ENCODE data around the gene REEP6.

GRCh38 chr19:1460033-1460995 lies 30.7 kb upstream of the REEP6 start:
- TF ChIP-seq TCF7L2 (IDR thresholded peaks at IDR 0.05; ENCODE audit: low read depth, low read length) (no peak), CTCF (IDR thresholded peaks at IDR 0.05) (no peak), POLR2AphosphoS5 (IDR thresholded peaks at IDR 0.05; ENCODE audit: low read depth, low read length) (no peak)

All from Panc1 (cell line).